Dedifferentiated amniotic fluid mesenchymal stem cell (primary cell): ENCODE data around the gene CCN6.

ENCODE experiments used
- DNase-seq: peaks from one replicate; pipeline ENCODE4 v3.0.0-alpha.2; 2016; ENCODE audit errors: extremely low spot score

Gene CCN6

DNA sequence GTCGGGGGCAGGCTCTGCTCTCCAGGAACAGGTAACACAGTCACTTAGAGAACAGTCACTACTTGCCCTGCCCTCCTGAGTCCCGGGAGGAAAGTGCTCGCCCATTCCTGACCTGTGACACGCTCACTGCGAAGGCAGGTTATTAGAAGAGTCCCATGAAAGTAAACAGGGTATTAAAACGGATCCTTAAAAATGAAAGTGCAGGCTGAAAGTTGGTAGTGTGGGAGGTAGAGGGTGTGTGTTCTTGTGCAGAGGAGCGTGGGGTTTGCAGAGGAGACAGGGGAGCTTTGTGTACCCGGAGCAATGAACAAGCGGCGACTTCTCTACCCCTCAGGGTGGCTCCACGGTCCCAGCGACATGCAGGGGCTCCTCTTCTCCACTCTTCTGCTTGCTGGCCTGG is at the start of gene CCN6:
TSS of gene CCN6 (plus strand) at position 104 of the 400 bp plus-strand sequence. CDS start at position 358, 254 bp downstream.
- DNase-seq: no peak

DNA sequence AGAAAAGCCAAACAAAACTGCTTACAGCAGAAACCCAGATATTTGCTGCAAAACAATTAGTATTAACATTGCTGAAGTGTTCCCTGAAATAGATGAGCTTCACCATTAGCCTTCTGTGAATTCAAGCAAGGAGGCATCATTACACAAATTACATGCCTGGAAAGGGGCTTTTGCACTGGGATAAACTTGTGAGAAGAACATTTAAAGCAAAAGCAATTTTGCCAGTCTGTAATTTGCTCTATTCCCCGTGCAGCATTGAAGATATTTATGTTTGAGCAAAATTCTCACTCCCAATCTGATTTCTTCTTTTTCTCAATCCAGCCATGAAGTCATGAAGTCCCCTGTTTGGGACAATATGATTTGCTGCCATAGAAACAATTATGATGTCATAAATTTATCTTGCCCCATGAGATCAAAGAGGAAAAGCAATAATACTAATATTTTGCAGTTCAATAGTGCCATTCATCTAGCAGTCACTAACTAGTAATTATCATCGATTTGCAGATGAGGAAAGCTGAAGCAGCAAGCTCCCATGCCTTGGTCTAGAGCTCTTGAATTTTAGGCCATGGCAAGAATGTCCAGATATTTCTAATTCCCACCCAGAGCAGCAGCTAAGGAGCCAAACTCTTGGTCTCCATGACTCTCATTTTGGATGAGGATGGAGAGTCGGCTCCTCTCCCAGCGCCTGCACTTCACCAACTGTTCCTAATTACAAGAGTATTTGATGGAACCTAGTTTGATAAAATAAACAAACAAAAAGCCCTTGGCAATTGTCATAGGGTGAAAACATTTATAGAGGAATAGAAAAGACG is 49.5 kb upstream of the CCN6 start:
- DNase-seq: no peak

DNA sequence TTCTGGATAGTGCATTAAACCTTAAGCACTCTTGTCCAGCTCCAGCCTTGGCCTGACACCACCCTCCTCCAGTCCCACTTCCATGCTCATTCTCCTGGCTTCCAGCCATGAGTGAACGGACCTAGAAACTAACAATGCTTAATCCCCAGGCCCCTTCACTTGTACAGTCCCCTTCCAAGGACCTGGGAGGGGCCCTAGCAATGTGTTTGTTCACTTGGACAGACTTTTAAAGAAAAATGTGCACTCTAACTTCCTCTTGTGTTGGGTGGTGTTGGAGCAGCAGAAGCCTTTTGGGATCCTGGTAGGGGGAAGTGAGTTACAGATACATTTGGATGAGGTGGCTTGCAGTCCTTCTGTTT is 48.9 kb upstream of the CCN6 start:
- DNase-seq: no peak

DNA sequence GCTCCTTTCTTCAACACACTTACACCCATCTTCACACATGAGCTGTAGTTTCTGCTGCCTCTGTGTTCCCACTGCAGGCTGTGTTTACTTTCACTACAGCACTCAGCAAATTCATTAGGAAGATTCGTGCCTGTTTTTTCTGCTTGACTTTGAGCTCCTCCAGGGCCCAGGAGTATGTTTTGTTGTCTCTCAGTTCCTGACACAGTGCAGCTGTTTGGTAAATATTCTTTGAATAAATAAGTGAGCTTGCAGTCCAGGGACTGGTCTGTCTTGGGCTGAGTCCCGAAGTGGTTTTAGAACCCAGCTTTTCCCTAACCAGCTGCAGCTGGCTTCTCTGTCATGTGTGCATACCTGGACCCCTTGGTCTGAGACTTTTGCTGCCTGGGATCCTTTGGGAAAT is 46.6 kb upstream of the CCN6 start:
- DNase-seq: no peak

DNA sequence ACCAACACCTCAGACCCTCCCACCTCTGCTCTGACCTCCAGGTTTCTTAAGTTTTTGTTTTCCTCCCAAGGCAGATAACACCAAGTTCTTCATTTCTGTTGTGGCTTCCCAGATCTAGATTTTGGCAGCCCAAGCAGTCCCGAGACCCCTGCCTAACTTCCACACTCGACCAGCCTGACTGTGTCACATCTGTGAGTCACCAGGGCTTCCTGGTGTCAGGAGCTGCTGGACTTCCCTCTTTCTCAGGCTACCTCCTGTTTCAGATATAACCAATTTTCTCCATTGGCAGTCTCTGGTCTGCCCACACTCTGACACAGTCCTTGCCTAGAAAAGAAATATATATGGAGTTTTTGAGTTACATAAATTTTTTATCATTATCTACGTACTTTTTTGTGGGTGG is 46.1 kb upstream of the CCN6 start:
- DNase-seq: no peak

DNA sequence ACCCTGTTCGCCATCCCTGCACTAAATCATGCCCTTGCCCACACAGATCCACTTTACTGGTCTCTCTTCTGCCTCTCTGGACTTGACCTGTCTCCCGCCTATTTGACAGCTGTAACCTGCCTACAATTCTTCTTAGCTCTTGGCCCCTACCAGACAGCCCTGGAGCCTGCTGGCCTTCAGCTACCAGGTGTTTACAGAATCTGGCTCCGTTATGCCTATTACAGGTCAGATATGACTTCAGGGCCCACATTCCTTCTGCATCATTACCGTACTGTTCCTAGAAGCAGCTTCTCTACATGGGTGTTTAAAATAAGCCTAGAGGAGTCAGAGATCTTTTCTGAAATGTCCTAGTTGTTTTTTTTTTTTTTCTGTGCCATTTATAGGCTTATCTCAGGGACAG is 45.4 kb upstream of the CCN6 start:
- DNase-seq: no peak

DNA sequence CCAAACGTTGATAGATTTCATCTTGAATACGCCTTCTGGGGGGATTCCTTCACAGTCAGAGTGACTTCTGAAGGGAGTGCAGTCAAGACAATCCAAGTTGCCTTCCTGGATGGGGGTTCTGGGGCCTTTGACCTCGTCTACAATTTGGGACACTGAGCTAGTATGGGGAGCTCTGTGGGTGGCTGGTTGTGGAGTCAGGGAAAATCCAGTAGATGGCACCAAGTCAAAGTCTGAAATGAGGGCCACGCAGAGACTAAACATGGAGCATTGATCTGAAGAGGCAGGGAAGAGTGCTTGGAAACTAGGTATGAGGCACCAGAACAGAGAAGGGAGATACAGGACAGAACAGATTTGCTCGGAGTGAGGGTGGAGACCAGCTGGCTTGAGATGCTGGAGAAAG is 43.6 kb upstream of the CCN6 start:
- DNase-seq: no peak

DNA sequence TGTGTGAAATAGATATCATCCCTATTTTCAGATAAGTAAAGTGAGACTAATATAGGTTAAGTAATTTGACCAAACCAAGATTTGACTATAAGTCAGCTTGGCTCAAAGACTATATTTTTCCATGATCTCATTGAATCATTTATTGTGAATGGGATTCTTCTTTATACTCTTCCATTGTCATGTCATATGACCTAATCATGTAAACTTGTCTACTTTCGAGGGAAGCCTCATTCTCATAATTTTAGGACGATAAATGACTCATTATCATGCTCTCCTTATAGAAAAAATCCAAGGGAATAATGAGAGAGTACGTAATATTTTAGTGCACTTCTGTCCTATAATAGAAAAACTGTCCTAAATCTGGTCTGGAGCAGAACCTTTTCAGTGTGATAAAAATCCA is 40.9 kb upstream of the CCN6 start:
- no peak for DNase-seq

DNA sequence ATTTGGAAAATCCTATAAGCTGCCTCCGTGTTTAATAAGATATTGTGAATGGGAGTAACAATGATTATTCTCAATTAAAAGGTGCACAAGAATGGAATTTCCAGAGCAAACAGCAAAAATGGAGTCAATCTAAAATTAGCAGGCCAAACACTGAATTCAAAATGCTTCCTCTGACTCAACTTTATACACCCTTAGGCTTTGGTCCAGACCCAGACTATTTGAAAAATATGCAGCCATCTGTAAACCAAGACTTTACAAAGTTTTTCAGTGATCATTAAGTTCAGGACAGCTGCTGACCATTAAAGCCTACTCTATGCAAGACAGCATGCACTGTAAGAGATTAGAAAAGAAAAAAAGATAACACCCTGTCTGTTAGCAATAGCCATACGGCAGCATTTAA is 39.4 kb upstream of the CCN6 start:
- DNase-seq: peak; percentile 68

DNA sequence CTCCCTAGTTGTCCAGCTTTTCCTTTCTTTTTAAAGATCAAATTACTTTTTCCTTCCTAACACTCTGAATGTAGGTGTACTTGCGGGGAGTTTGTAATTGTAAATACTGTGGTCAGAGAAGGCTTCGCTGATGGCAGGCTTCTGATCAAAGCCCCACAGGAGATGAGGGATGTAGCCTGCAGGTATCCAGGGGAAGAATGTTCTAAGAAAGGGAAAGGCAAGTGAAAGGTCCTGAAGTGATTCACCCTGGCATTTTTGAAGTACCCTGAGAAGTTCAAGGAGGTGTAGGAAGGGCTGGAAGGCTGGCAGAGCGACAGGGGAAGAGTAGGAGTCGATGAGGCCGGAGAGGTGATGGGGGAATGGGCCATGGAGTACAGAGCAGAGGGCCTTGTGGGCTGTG is 38.2 kb upstream of the CCN6 start:
- DNase-seq: no peak

DNA sequence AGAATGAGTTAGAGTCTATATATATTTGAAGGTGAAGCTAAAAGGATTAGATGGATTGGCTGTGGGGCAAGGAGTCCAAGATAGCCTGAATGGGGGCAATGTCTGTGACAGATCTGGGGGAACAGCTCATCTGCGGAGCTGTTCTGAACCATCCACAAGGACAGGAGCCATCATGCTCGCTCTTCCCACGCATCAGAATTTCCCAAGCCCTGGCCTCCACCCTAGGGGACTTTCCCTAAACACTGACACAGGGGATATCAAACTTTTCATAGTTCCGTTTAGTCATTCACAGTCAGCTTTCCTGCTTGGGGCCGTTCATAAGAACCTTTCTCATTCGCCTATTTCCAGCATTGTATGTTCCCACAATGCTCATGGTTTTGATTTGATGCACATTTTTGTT is 37.6 kb upstream of the CCN6 start:
- no peak for DNase-seq

DNA sequence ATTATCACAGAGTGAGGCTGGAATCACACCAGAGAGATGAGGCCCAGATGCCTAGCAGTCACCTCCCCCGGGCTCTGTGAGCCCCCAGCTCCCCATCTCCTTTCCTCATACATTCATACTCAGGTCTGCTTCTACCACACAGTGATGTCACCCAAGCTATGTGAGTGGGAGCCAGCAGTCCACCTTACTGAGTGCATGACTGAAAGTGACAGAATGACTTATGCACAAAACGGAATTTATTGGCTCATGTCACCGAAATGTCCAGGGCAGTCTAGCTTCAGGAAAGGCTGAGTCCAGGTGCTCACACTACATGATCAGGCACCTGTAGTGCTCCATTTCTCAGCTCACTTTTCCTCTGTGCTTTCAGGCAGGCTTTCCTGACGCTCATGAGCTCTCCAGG is 36.7 kb upstream of the CCN6 start:
- DNase-seq: no peak

DNA sequence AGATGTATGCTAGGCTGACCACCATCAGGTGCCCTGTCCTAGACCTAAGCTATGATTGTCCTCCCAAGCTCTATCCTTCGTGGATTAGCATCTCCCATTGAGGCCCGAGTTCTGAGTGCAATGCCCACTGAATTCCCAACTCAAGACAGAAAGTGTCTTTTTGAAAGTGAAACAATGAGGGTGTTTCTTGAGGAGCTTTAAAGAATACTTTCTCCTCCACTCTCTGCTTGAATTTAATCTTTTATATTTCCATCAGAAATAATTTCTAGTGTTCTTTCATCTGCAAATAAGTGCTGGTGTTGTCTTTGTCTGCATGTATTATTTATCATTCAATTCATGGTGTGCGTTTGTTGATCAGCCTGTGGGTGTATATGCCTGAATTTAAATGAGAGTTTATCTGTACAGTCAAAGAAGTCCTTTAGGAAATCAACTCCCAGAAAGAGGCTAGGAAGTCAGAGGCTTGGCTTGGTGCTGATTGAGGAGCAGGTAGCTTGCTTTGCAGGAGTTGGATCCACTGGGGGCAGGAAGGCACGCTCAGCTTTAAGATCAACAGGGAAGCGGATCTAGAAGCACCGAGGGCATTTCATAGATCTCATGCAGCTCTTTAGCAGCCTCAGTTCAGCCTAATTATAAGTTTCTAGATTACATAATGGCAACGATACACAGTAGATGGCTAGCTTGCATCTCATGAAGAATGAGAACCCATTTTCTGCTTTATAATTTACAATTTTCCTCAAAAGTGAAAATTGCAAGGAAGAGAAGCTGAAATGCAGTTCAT is 36.0 kb upstream of the CCN6 start:
- DNase-seq: no peak

DNA sequence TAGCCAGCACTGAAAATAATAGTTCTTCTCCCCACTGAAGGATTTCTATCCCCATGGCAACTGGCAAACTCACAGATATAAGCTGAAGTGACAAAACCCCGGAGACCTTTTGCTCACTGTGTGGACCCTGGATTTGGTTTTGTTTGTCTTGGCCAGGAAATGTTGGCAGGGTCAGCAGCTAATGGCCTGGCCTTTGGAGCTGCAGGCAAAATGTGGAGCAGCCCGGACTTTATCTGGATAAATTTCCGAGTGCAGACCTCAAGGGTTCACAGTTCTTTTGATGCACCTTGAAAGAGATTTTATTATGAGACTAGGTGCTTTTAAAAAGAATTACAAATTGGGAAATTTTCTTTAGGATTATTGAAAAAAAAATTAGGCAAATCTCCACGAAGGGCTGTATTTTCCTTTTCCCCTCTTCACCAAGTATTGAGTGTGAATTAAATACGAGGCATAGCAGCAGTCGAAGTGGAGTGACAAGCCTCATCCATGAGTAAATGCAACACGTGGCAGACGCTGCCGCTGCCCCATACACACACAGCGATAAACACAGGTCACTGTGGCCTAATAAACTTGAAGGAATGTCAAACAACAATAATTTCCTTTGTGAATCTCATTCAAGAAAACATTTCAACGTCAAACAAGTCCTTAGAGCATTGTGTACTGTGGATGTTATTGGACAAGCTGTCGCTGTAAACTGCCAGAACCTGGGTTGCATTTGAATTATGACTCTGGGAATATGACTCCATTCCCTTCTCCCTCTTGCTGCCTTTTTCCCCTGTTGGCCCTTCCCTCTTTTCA is 35.1 kb upstream of the CCN6 start:
- no peak for DNase-seq

DNA sequence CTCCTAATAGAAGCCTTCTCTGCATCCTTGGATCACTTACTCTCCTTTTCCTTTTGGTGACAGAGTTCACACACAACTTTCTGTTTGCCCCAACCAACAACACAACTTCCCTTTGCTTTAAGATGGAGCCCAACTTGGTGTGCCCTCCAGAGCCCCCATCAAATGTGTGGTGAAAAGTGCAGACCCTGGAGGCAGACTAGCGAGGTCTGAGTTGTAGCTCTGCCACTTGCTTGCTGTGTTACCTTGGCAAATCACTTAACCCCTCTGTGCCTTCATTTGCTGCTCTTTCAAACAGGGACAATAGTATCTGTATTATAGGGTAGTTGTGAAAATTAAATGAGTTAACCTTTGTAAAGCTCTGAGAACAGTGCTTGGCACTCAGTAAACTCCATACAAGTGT is 34.3 kb upstream of the CCN6 start:
- no peak for DNase-seq

DNA sequence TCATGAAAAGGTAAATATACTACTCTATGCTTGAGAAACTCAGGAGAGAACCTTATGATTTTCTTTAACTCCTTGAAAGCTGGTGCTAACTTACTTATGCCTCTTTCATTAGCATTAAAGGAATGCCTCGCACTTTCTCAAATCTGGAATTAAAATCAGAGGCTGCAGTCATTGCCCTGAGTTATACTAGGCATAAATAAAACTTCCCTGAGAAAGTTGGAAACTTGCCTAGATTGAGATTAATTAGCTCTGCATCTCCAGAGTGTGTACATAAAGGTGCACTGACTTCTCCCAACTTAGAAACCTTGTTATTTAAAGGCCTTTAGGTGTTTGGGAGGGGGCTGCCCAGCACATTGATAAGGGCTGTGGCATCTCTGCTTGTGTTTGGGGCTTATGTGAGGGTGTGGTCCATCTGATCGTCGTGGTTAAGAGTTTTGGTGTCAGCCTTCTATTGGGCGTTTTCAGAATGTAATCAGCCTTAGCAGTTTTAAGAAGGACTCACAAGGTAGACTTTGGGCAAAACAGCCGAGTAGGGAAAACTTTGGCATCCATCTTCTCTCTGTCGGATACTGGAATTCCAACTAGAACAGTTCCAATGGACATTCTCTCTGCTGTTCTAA is 32.1 kb upstream of the CCN6 start:
- DNase-seq: no peak

DNA sequence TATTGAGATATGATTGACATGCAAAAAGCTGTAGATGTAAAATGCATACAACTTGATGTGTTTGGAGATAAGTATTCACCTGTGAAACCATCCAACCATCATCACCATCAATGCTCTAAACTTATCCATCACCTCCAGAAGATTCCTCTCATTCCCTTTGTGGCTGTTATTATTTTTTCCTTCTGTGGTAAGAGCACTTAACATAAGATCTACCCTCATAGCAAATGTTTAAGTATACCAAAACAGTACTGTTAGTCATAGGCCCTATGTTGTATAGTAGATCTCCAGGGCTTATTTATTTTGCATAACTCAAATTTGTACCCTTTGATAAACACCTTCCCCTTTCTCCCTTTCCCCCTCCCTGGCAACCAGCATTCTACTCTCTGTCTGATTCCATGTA is 31.2 kb upstream of the CCN6 start:
- no peak for DNase-seq

DNA sequence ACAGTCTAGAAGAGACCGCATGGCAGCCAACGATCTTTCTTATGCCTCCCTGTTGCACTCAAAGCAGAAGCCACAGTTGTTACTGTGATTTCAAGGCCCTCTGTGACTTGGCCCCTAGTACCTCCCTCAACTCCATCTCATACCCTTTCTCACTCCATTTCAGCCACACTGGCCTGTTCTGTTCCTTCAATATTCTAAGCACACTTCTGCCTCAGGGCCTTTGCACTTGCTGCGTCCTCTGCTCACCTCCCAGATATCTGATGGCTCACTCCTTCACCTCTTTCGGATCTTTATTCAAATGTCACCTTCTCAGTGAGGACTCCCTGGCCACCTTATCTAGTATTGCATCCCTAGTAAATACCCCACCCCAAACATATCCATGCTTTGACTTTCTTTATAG is 29.4 kb upstream of the CCN6 start:
- DNase-seq: no peak

DNA sequence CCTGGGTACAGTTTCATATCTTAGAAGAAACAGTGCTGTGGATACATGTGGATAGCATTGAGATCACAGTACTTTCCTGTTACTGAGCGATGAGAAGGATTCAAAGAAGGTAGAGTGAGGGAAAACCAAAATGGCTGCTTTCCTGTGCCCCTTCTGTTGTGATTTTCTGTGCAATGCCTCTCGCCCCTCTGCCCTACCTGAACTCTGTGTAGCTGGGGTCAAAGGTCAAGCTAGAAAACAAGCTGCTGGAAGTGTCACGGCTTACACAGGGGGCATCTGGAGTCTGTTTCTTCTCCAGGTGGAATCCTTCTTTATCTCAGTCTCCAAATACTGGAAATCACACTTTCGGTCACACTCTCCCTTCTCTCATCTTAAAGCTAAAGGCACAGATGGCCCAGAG is 27.0 kb upstream of the CCN6 start:
- DNase-seq: no peak

DNA sequence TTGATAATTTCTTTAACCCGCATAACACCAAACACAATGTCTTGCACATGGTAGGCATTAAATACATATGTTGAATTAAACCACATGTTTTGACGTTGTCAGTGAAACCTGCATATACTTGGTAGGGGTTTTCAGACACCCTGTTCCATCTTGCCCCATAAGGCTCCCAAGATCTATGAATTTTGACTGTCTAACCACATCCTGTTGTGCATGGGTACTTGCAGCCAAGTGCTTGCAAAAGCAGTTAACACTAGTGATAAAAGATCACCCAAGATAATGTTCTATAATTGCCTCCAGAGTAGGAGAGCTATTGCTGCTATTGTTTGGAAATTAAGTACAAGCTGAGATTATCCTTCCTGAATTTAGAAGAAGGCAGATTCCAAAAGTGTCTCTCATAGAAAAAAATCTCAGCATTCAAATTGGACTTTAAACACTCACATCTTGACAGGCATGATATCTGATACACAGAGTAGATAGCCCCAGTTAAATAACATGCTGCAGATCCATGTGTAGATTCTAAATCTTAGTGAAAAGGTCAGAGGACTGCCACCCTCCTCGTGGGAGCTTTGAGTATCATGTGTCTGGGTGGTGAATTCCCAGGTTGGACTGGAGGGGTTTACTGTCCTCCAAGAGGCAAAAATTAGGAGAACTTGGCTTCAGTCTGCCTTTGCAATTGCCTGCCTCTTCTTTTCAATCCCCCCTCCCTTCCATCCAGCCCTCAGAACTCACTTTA is 25.8 kb upstream of the CCN6 start:
- DNase-seq: no peak

DNA sequence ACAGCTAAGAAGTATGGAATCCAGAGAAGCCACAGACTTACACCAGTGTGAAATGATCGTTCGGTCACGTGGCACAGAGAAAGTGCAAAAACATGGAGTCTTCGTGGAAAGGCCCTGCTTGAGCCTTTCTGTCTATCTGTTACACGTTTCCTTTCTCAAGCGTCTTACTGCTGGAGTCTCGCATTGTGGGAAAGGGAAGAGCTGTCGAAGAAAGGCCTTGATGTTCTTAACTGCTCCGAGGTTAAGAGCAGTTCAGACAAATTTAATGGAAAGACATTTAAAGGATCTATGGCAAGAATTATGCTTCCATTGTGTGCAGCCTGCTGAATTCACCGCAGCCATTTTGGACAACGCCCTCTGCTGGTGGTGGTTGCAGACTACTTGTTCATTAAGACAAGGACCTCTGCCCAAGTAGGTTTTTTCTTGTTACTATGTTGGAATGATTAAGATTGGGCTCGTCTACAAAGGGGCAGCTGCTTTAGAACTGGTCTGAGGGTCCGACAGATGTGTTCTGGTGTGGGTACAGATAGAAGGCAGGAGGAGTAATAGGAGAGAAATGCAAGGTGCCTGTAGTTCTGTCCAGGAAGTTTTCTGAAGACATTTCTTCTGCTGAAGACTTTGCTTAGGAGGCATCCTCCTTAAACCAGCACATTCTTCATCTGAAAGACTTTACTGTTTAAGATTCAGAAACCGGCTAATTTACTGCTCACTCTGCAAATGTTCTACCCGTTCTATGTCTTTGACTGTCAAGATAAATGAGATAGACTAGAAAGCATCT is 24.7 kb upstream of the CCN6 start:
- DNase-seq: no peak
